GM19395 (cell line): ENCODE results near the gene VCX3B.
"Not testable (repeated sequence)": the region's sequence is repeated elsewhere in the genome, so short reads cannot be mapped to it uniquely, and the experiment has no call there.

Experiments used
- ATAC-seq: cut with Tn5 transposase; IDR thresholded peaks from one replicate; pipeline ENCODE4 v1.9.1; 2021; ENCODE audit warnings: mild to moderate bottlenecking, moderate library complexity; ENCODE audit not compliant: unreplicated experiment

VCX3B gene

DNA sequence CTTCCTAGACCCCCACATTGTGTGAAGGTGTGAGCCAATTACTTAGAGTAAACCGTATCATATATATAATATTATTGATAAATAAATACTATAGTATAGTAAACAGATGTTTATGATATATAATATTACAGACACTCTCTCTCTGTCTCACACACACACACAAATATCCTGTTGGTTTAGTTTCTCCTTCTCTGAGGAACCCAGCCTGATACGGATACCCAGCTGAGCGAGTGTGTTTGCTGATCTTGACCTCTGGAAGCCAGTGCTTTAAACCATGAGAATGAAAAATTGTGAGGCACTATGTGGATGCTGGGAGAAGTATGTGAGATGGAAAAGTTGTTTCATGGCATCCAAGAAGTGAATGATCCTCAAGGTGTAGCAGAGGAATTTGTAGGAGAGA is at the start of gene VCX3B:
VCX3B (plus strand) TSS at position 301 of the 400 bp plus-strand sequence. CDS start 621 bp downstream, outside the sequence.
- not testable (repeated sequence) for ATAC-seq

GRCh38 chrX:8418301-8418700 is 46.3 kb upstream of the VCX3B start:
- ATAC-seq, result no peak

- no peak for ATAC-seq
Observed at GRCh38 chrX:8424912-8425311, 39.7 kb upstream of the VCX3B start.

- no peak for ATAC-seq
Observed at GRCh38 chrX:8429692-8430249, 34.9 kb upstream of the VCX3B start.

DNA sequence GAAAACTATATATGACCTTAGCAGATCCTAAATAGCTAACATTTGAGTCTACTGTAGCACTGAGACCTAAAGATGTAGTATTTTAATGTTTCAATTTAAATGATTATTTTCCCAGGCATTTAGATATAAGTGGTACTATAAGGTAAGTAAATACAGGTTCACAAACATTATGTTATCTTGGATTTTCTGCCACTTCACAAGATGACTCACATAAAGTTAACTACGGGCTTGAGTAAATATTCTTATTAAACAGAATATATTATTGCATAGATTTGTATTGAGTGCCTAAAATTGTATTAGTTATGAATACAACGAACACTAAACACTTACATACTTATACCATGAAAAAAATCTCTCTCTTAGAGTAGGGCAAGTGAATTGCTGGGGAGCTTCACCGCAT is 34.2 kb upstream of the VCX3B start:
- no peak for ATAC-seq

DNA sequence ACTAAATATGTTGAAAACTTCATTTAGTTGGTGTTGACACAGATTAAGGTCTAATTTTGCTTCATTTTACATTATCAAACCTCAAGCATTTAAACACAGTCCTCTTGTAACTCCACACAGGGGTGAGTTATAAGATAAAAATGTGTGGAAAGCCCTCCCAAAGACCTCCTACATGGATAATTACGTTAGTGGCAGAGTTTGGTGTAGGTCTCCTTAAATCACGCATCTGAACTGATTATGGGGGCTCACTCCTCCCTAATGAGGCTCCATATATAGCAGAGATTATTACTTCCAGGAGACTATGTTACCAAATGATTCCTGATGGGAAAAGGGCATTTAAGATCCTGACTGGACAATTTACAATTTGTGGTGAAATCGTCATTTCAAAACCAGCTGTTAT is 32.2 kb upstream of the VCX3B start:
- ATAC-seq, result no peak

DNA sequence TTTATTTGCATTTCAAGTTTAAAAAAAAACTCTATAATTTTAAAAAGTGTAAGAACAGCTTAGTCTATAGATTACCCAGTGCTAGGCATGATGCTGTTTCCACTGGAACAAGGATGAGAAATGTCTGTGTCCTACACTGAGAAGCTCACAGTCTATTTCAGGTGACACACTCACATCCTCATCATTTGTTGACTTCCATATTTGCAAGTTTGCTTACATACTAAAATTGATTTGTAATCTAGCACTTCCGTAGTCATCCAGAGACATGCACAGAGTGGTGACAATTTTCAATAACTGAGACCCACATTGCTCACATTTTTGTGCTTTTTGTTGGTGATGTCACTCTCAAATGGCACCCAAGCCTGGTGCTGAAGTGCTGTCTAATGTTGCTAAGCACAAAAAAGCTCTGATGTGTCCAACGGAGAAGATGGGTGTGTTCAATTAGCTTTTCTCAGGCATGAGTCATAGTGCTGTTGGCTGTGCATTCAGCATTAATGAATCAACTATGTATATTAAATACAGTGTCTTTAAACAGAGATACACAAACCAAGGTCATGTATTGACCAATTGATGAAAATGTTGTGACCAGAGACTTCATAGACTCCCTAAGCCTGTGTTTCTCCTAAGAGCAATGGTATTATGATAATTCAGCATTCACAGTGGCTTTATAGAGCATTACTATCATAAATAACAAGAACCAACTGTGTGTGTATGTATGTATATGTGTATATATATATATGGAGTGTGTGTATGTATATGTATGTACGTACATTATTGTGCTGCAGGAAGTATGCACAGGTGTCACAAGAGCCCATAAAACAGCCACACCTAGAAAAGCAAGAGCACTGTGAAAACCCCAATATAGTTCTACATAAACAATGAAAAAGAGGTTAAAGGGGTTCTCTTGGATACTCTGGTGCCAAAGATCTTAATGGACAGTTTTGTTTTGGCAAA is 31.2 kb upstream of the VCX3B start:
- ATAC-seq, result no peak

DNA sequence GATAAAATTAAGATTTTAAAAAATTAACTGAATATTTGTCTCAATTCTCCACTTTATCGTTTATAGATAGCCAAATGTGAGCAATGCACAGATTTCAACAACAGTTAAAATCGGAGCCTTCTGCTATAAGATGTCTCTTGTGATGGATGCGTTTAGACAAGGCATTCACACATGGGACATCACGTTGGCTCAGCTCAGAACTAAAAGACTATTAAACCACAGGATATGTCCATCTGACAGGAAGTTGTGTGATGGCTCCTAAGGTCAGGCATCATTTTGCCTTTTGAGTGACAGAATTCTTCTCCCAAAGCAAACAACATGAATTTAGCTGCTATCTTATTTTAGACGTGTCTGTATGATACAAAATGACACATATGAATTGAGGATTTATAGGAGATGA is 17.3 kb upstream of the VCX3B start:
- ATAC-seq, result no peak

DNA sequence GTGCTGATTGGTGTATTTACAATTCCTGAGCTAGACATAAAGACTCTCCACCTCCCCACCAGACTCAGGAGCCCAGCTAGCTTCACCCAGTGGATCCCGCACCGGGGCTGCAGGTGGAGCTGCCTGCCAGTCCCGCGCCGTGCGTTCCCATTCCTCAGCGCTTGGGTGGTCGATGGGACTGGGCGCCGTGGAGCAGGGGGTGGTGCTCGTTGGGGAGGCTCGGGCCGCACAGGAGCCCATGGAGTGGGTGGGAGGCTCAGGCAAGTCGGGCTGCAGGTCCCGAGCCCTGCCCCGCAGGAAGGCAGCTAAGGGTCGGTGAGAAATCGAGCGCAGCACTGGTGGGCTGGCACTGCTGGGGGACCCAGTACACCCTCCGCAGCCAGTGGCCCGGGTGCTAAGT is 12.3 kb upstream of the VCX3B start:
- ATAC-seq, result not testable (repeated sequence)

DNA sequence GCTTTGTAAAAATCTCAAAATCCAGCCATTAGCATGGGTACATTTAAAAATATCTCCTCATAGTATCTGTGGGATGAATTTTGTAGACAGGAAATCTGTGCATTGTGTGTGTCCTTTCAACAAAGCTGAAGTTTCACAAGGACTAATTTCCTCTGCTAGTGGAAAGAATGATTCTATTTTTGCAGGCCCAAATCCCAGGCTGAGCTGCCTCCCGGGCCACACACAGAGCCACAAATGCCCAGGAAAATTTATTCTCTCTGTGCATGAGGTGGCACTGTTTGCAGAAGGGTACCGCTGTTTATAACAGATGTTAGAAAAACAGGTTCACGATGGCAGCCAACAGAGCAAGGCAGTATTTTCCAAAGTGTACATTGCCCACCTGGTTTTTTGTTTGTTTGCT is 11.0 kb upstream of the VCX3B start:
- ATAC-seq, result no peak

- no peak for ATAC-seq
Observed at GRCh38 chrX:8455557-8455956, 9.1 kb upstream of the VCX3B start.

DNA sequence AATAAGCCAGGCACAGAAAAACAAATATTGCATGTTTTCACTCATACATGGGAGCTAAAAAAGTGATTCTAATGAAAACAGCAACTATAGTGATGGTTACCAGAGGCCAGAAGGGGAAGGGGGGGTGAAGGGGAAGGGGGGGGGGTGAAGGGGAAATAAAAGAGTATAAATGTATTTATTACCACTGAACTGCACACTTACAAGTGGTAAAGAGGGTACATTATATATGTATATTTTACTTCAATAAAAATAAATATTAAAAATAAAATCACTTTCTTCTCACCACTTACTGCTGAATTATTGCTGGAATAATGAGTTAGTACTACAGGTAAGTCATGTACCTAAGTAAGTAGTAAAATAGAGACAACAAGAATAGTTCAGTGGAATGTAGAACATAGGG is 2.1 kb upstream of the VCX3B start:
- ATAC-seq, result no peak

DNA sequence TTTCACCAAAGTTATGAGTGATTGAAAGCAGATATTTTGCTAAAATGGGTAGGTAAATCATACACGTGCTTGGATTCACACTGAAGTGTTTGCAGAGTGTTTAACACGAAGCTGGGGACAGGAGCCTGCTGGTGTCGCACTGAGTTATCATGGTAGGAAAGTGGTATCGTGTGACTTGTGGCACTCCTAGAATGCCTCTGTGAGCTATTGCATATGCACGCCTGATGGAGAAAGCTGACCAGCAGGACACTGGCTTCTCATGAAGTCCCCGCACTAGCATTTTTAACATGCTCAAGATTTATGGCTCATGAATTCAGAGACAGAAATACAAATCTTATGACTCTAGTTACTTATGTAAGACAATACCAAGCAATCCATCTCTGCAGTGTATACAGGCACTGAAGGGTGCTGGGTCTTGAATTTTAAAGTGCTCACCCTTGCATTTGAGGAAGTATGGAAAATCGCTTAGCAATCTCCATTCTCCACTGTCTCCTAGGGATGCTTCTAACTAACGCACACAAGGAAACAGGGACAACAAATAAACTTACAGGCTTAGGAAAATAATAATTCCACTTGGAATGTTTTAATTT is 19.8 kb downstream of the VCX3B start:
- ATAC-seq, result no peak

DNA sequence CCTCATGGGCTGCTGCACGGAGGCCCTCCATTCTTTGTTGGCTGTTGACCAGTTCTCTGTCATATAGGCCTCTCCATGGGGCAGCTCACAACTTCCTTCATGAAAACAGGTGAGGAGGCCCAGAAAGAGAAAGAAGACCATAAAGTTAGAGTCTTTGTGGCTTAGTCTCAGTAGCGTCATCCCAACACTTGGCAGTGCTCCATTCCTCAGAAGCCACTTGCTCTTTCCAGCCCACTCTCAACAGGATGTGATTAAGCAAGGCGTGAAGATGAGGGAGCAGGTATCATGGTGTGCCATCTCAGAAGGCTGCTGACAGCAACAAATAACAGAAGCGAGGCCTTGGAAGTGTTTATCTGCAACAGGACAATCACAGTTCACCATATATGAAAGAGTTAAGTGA is 30.4 kb downstream of the VCX3B start:
- not testable (repeated sequence) for ATAC-seq

GRCh38 chrX:8500203-8500602 is 35.6 kb downstream of the VCX3B start:
- no peak for ATAC-seq

DNA sequence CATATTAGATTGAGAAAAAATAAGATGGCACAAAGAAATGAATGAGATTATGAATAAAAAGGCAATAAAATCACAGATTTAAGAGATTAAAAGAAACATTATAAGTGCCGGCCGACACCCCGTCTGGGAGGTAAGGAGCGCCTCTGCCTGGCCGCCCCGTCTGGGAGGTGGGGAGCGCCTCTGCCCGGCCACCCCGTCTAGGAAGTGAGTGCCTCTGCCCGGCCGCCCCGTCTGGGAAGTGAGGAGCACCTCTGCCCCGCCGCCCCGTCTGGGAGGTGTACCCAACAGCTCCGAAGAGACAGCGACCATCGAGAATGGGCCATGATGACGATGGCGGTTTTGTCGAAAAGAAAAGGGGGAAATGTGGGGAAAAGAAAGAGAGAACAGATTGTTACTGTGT is 37.5 kb downstream of the VCX3B start:
- not testable (repeated sequence) for ATAC-seq

- ATAC-seq, result no peak
Observed at GRCh38 chrX:8504451-8504850, 39.8 kb downstream of the VCX3B start.
